Activated CD4-positive, alpha-beta memory T cell treated with anti-CD3 and anti-CD28 coated beads, Interleukin-2, amount 10 ng/mL, durations not matched to agents 7 days and 5 days (primary cell): ENCODE data around the gene CEBPB. TPM values are rescaled to one million over a fixed set of nuclear protein-coding genes. Genes with fewer than 3 reads are reported as not detected.
A peak's percentile ranks its signal among the peaks of the same experiment; 100 is the strongest.
"Not testable (repeated sequence)": the region's sequence is repeated elsewhere in the genome, so short reads cannot be mapped to it uniquely, and the experiment has no call there.

Experiments
- CTCF ChIA-PET: fragments of 350-600 bp; sonication (Branson Sonifier 250); formaldehyde crosslinking; loops from one replicate; lab custom pipeline; 2021; ENCODE audit warnings: antibody characterized with exemption, inconsistent platforms; lab: Charles Lee
- POLR2A ChIA-PET: fragments of 350-600 bp; sonication (Branson Sonifier 250); formaldehyde crosslinking; loops from one replicate; lab custom pipeline; 2021; ENCODE audit warnings: antibody characterized with exemption; lab: Charles Lee
- DNase-seq: peaks from one replicate; pipeline ENCODE4 v3.0.0-alpha.2; 2020
- H3K27ac Mint-ChIP-seq: one replicate; pipeline ENCODE4 v1.8.0; 2021; ENCODE audit warnings: mild to moderate bottlenecking, mixed read lengths
- H3K27me3 Mint-ChIP-seq: one replicate; pipeline ENCODE4 v1.8.0; 2021; ENCODE audit warnings: mixed read lengths
- H3K36me3 Mint-ChIP-seq: one replicate; pipeline ENCODE4 v1.8.0; 2021; ENCODE audit warnings: low read depth, mixed read lengths
- H3K4me1 Mint-ChIP-seq: one replicate; pipeline ENCODE4 v1.8.0; 2021; ENCODE audit warnings: mixed read lengths
- H3K4me3 Mint-ChIP-seq: one replicate; pipeline ENCODE4 v1.8.0; 2021; ENCODE audit warnings: mild to moderate bottlenecking, mixed read lengths
- H3K9me3 Mint-ChIP-seq: one replicate; pipeline ENCODE4 v1.8.0; 2021; ENCODE audit warnings: mixed read lengths
- total RNA-seq, 2 experiments: library from RNA; stranded (reverse); gene quantifications; one replicate each; pipeline ENCODE4 v1.2.3, GENCODE V29; 2021

The CEBPB gene
- total RNA-seq, 2 experiments from 2014 or later, result 36.5 to 37.5 TPM

DNA sequence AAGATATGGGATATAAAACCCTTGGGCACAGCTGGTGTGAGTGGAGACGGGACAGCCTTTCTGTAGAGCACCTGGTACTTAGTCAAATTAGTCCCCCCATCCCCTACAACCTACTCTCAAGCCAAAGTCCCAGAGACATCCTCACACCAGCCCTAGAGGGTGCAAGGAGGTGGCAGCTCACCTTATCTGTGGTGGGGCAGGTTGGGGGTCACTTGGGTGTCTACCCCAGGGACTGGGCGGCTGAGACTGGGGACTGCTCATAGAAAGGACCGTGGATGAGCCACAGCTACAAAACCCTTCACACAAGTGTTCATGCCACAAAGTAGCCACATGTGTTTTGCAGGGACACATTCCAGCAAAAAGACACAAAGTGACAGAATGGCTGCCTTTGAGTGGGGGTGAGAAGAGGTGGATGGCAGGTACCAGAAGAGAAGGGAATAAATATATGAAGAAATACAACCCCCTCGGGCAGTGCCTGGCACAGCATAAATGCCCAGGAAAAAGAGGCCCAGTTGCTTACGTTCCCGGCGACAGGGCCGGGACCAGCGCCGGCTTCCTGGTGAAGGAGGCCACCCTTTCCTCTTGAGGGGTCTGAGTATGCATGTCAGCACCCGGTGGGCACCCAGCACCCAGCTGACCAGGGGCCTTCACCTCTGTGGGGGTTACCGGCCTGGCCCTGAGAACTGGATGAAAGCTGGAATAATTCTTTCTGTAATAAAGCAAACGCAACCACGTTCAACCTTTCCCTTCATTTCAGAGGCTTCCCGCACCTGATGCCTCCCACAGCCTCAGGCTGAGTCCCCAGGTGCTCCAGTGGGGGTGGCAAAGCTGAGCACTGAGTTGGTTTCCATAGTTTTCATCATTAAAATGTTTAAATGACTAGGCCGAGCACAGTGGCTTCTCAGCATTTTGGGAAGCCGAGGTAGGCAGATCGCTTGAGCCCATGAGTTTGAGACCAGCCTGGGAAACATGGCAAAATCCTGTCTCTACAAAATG lies 14.4 kb upstream of the CEBPB start:
- Mint-ChIP-seq H3K4me1 (peaks cover 1% of the 10 kb centered on the region), H3K27ac (no peak overlapping the region), H3K4me3 (no peak overlapping the region), H3K27me3 (peaks cover 5% of the 10 kb centered on the region), H3K9me3 (no peaks in the 10 kb centered on the region), H3K36me3 (no peaks in the 10 kb centered on the region)
- no peak for DNase-seq
- CTCF ChIA-PET, result interaction anchor here (1.2 to 2.6 kb wide), 6 partner anchors 7 to 289 kb away, joined by 3 to 16 read pairs (median 6); no protein-coding TSS in a partner anchor
- POLR2A ChIA-PET, result interaction anchor here (1.5 kb wide), 1 partner anchor 55 kb away, joined by 3 read pairs; no protein-coding TSS in a partner anchor

DNA sequence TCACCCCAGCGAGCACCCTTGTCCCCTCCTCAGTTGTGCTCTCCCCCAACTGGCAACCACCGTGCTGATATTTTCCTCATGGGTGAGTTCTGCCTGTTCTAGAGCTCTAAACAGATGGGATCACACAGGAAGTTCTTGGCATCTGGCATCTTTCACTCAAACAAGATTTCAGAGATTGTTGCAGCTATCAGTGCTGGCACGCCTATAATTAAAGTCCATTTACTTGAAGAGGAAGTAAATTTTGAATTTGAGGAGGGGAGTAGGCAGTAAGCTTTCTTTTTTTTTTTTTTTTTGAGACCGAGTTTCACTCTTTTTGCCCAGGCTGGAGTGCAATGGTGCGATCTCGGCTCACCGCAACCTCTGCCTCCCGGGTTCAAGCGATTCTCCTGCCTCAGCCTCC lies 12.0 kb upstream of the CEBPB start:
- not testable (repeated sequence) for H3K27me3 Mint-ChIP-seq, H3K4me3 Mint-ChIP-seq, H3K9me3 Mint-ChIP-seq, H3K36me3 Mint-ChIP-seq, DNase-seq, H3K27ac Mint-ChIP-seq, H3K4me1 Mint-ChIP-seq
- ChIA-PET CTCF (interaction anchor here (0.5 to 4.6 kb wide), 28 partner anchors 10 to 433 kb away, joined by 3 to 41 read pairs (median 4); partner anchors contain the start of genes PEDS1 and UBE2V1), POLR2A (interaction anchor here (1.0 kb wide), 1 partner anchor 93 kb away, joined by 3 read pairs; no protein-coding TSS in a partner anchor)

DNA sequence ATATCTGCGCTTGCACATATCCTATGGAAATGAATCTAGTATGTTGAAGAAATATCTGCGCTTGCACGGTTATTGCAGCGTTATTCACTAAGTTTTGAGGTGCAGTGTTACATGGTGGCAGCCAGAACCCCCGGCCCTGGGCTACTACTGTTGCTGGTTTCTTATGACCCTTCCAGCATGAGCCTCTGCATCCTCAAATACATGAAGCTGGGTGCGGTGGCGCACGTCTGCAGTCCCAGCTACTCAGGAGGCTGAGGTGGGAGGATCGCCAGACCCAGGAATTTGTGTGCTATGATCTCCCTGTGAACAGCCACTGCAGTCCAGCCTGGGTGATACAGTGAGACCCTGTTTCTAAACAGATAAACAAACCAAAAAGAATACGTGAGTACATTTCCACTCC lies 9.3 kb upstream of the CEBPB start:
- CTCF ChIA-PET, result interaction anchor here (0.7 to 4.7 kb wide), 11 partner anchors 10 to 403 kb away, joined by 3 to 41 read pairs (median 4); partner anchors contain the start of gene CEBPB
- POLR2A ChIA-PET, result no interaction called here
- no peak overlapping the region for H3K4me3 Mint-ChIP-seq

DNA sequence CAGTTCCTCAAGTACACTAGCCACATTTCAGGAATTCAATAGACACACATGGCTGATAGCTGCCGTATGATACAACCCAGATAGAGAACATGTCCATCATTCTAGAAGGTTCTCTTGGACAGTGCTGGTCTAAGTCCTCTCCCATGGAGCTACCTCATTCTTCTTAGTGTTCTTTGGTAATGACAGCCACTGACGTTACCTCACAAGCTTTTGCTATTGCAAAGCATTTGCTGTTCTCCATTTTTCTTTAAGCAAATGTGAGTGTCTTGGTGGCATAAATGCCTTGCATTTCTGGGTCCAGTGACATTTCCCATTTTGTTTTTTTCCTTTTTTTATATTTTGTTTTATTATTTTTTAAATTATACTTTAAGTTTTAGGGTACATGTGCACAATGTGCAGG lies 8.3 kb upstream of the CEBPB start:
- ChIA-PET POLR2A (no interaction called here), CTCF (interaction anchor here (0.7 to 4.7 kb wide), 13 partner anchors 9 to 567 kb away, joined by 3 to 41 read pairs (median 4); partner anchors contain the start of gene CEBPB)
- Mint-ChIP-seq H3K36me3 (no peaks in the 10 kb centered on the region), H3K27ac (no peak overlapping the region), H3K9me3 (no peaks in the 10 kb centered on the region), H3K4me3 (no peak overlapping the region), H3K4me1 (peaks cover 7% of the 10 kb centered on the region), H3K27me3 (peaks cover 22% of the 10 kb centered on the region)
- no peak for DNase-seq

More for the DNA sequence above, 9.3 kb upstream of the CEBPB start:
- no peaks in the 10 kb centered on the region for H3K36me3 Mint-ChIP-seq
- H3K27ac Mint-ChIP-seq, result no peak overlapping the region
- H3K27me3 Mint-ChIP-seq, result peaks cover 22% of the 10 kb centered on the region
- H3K9me3 Mint-ChIP-seq, result no peaks in the 10 kb centered on the region
- no peak for DNase-seq
- peaks cover 4% of the 10 kb centered on the region for H3K4me1 Mint-ChIP-seq

DNA sequence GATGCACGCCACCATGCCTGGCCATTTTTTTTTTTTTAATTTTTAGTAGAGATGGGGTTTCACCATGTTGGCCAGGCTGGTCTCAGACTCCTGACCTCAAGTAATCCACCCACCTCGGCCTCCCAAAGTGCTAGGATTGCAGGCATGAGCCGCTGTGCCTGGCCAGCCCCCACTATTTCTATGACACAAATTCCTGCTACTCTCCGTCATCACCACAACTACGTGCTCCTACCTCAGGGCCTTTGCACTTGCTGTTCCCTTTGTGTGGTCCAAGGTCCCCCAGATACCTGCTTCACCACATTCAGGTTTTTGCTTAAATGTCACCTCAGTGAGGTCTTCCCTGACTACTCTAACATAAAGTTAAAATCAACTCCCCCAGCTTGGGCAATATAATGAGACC lies 5.2 kb upstream of the CEBPB start:
- Mint-ChIP-seq H3K36me3 (no peaks in the 10 kb centered on the region), H3K9me3 (no peaks in the 10 kb centered on the region), H3K27me3 (peaks cover 22% of the 10 kb centered on the region), H3K4me3 (no peak overlapping the region), H3K27ac (no peak overlapping the region), H3K4me1 (peaks cover 7% of the 10 kb centered on the region)
- DNase-seq, result no peak
- ChIA-PET CTCF (interaction anchor here (0.6 to 1.3 kb wide), 8 partner anchors 13 to 564 kb away, joined by 3 to 12 read pairs (median 4); no protein-coding TSS in a partner anchor), POLR2A (no interaction called here)

DNA sequence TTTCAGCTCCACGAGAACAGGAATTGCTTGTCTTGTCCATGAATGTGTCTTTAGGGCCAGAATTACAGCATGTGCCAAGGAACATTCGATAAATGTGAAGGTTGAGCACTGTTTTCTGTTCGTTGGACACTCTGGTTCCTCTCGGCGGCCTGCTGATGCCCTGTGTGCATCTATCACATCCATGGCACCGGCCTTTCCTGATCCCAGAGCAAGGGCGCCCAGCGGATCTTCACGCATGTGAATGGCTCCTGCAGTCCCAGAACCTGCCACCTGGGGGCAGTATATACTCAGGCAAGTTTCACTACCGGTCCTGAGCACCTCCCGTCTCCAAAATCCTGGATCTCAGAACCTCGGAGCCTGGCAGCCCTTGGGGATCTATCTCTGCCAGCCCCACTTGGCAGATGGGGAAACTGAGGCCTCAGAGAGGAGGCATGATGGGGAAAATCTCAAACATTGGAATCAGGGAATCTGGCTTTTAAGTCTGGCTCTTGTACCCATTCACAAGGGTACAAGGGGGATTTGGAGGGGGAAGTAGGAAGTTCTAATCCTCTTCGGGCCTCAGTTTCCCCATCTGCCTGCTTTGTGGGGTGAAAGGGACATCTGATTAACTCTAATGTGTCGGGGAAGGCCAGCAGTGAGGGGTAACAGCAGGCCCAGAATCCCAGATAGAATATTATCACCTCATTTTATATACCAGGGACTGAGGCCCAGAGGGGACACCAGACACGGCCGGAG lies 4.3 kb upstream of the CEBPB start:
- Mint-ChIP-seq H3K4me1 (peaks cover 7% of the 10 kb centered on the region), H3K4me3 (no peak overlapping the region), H3K9me3 (no peaks in the 10 kb centered on the region), H3K36me3 (no peaks in the 10 kb centered on the region), H3K27me3 (peaks cover 22% of the 10 kb centered on the region), H3K27ac (no peak overlapping the region)
- POLR2A ChIA-PET, result no interaction called here
- CTCF ChIA-PET, result interaction anchor here (0.6 to 5.7 kb wide), 11 partner anchors 14 to 563 kb away, joined by 3 to 82 read pairs (median 4); no protein-coding TSS in a partner anchor
- peak; percentile 89 for DNase-seq

DNA sequence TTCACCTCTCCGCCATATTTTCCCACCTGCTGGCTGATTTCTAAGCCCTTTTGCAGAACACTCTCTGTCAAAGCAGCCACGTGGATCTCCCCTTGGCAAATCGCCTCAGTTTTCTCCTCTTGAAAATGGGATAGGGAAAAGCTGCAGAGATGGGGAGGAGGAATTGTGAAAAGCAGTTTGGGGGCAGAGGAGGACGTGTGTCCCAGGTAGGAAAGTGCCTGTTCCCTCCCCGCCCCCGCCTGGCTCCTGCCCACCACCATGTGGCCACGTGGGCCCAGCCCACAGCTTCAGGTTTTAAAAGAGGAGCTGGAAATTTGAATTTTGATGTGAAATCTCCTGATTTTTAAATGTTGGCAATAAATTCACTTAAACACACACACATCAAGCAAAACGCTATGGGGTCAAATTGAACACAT lies 3.6 kb upstream of the CEBPB start:
- Mint-ChIP-seq H3K36me3 (no peaks in the 10 kb centered on the region), H3K4me1 (peaks cover 7% of the 10 kb centered on the region), H3K27ac (no peak overlapping the region), H3K27me3 (peaks cover 22% of the 10 kb centered on the region), H3K4me3 (no peak overlapping the region), H3K9me3 (no peaks in the 10 kb centered on the region)
- ChIA-PET CTCF (interaction anchor here (0.7 to 5.7 kb wide), 5 partner anchors 67 to 374 kb away, joined by 3 to 82 read pairs (median 3); no protein-coding TSS in a partner anchor), POLR2A (interaction anchor here (1.1 to 1.5 kb wide), 3 partner anchors 33 to 277 kb away, joined by 3 read pairs; no protein-coding TSS in a partner anchor)
- no peak for DNase-seq

DNA sequence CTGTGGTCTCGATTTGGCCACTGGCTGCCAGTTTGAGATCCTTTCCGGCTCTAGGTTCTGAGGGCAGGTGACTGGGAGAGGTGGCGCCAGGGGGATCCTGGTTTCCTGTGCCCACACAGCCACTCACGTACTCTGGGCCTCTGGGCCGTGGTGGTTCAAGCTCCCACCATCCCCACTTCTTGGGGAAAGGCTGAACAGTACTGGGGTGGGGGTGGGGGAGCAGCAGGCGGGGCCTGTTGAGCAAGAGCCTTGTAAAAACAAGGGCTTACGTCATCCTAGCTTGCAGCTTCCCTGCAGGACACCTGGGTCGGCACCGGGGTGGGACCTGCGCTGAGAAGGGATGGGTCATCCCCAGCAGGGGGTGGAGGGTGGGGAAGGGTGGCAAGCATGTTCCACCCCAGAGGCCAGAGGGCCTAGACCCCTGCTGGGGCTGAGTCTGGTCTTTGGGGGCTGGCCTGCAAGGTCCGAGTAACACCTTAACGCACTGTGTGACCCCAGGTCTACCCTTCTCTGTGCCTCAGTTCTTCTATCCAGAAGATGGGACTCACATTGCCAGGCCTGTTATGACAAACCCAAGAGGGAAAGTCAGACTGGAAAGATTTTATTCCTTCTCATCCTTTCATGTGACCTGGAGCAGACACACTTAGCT lies 3.1 kb upstream of the CEBPB start:
- peaks cover 22% of the 10 kb centered on the region for H3K27me3 Mint-ChIP-seq
- H3K27ac Mint-ChIP-seq, result no peak overlapping the region
- DNase-seq, result no peak
- no peaks in the 10 kb centered on the region for H3K9me3 Mint-ChIP-seq
- ChIA-PET CTCF (interaction anchor here (0.7 to 5.7 kb wide), 7 partner anchors 11 to 374 kb away, joined by 3 to 82 read pairs (median 3); no protein-coding TSS in a partner anchor), POLR2A (interaction anchor here (1.1 to 1.5 kb wide), 3 partner anchors 33 to 277 kb away, joined by 3 read pairs; no protein-coding TSS in a partner anchor)
- H3K36me3 Mint-ChIP-seq, result peaks cover 5% of the 10 kb centered on the region
- peaks cover 8% of the 10 kb centered on the region for H3K4me1 Mint-ChIP-seq
- H3K4me3 Mint-ChIP-seq, result no peak overlapping the region

DNA sequence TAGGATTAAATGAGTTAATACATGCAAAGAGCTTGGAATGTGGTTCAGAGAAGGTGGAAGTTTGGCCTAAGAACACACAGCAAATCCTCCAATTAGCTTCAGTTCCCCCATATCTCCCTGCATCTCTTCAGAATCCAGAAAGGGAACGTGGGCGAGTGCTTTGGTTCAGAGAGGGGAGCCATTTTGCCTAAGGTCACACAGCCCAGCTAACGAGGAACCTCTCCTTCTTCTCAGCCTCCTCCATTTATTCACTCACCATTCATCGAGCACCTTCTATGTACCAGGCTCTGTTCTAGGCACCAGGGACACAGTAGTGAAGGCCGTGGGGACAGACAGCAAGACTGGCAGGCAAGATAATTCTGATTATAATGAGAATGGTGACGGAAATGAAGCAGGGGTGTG lies 2.3 kb upstream of the CEBPB start:
- POLR2A ChIA-PET, result interaction anchor here (1.1 to 1.5 kb wide), 3 partner anchors 34 to 276 kb away, joined by 3 read pairs; no protein-coding TSS in a partner anchor
- peaks cover 12% of the 10 kb centered on the region for H3K36me3 Mint-ChIP-seq

DNA sequence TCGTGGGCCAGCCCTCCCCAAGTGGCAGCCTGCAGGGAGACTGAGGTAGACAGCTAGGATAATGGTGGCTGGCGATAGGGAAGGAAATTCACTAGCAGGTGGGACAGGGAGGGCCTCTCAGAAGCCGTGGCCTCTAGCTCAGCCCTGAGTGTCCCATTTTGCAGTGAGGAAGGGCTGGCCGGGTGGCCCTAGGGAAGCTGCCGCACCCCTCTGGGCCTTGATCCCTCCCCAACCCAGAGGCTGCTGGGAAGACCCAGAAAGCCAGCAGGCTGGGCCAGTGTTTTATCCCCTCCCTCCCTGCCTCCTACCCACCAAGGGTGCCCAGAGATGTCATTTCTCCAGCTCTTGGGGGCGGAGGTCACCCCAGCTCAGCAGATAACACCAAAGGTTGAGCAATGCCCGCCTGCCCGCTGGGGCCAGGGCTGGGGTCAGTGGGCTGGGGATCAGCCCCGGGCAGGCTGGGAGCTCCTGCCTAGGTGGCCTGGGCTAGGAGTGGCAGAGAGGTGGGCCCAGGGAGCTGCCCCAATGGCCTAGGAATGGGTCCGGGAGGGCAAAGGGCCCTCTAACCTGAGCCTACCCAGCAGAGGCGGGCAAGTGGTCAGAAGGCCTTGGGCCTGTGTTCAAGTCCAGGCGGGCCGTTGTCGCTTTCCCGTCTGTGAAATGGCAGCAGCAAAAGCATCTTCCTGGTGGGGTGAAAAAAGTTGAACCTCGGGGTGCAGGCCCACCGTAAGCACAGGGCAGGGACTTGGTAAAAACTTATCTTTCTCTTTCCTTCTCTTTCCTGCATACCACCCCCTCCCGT lies 1.6 kb upstream of the CEBPB start:
- no peak for DNase-seq
- peak overlapping the region; percentile 21 for H3K4me3 Mint-ChIP-seq
- H3K27ac Mint-ChIP-seq, result no peak overlapping the region
- no peaks in the 10 kb centered on the region for H3K9me3 Mint-ChIP-seq
- peaks cover 24% of the 10 kb centered on the region for H3K4me1 Mint-ChIP-seq
- peaks cover 16% of the 10 kb centered on the region for H3K27me3 Mint-ChIP-seq
- ChIA-PET CTCF (interaction anchor here (0.6 to 5.7 kb wide), 4 partner anchors 10 to 447 kb away, joined by 3 to 82 read pairs (median 4); no protein-coding TSS in a partner anchor), POLR2A (no interaction called here)
- peaks cover 17% of the 10 kb centered on the region for H3K36me3 Mint-ChIP-seq

More for the DNA sequence above, 2.3 kb upstream of the CEBPB start:
- peak overlapping the region; percentile 21 for H3K4me3 Mint-ChIP-seq
- no peak overlapping the region for H3K27ac Mint-ChIP-seq
- no peaks in the 10 kb centered on the region for H3K9me3 Mint-ChIP-seq
- no peak for DNase-seq
- CTCF ChIA-PET, result interaction anchor here (0.6 to 5.7 kb wide), 6 partner anchors 10 to 447 kb away, joined by 3 to 82 read pairs (median 4); no protein-coding TSS in a partner anchor
- H3K4me1 Mint-ChIP-seq, result peaks cover 16% of the 10 kb centered on the region
- H3K27me3 Mint-ChIP-seq, result peaks cover 19% of the 10 kb centered on the region

DNA sequence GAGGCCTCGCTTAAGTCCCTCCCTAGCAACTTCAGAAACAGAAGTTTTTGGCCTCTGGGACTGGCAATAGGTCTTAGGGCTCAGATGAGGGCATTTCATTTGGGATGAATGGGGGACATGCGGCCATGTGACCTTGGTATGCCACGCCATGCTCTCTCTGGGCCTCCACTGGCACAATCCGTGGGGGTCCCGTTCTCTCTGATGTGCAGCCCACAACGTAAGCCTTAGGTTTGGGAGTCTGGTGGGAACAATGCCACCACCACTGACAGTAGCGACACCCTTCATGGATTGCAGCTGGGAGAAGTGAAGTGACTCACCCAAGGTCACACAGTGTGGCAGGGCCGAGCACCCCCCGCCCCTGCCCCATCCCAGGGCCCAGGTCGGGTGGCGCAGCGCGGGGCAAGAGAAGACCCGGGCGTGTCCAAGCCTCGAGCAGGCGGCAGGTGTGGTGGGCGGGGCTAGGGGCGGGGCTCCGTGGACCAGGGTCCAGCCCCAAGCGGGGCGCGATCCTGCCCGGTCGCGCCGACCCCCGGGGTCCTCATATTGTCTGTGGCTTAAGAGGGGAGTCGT lies 864 bp upstream of the CEBPB start:
- Mint-ChIP-seq H3K9me3 (no peaks in the 10 kb centered on the region), H3K36me3 (peaks cover 20% of the 10 kb centered on the region), H3K27ac (peak overlapping the region; percentile 35), H3K4me3 (peak overlapping the region; percentile 56), H3K4me1 (peaks cover 29% of the 10 kb centered on the region), H3K27me3 (peaks cover 12% of the 10 kb centered on the region)
- CTCF ChIA-PET, result interaction anchor here (1.2 to 5.7 kb wide), 3 partner anchors 275 to 605 kb away, joined by 3 to 82 read pairs (median 6); partner anchors contain the start of gene BCAS4
- POLR2A ChIA-PET, result interaction anchor here (1.0 to 2.4 kb wide), 2 partner anchors 274 to 294 kb away, joined by 4 to 14 read pairs; no protein-coding TSS in a partner anchor
- DNase-seq, result peak; percentile 39
